Chondrocyte (in vitro differentiated cells): ENCODE data around the gene AP3B2. TPM values are rescaled to one million over a fixed set of nuclear protein-coding genes. Genes with fewer than 3 reads are reported as not detected.
"Not testable (repeated sequence)": the region's sequence is repeated elsewhere in the genome, so short reads cannot be mapped to it uniquely, and the experiment has no call there.

ENCODE experiments used
- DNase-seq: peaks from one replicate; pipeline ENCODE4 v3.0.0; 2021; ENCODE audit warnings: mixed read lengths, low spot score
- H3K27ac Mint-ChIP-seq: one replicate; pipeline ENCODE4 v1.8.0; 2021; ENCODE audit warnings: mild to moderate bottlenecking, moderate library complexity, mixed read lengths; ENCODE audit not compliant: unreplicated experiment
- H3K27me3 Mint-ChIP-seq: 2 replicates; pipeline ENCODE4 v1.8.0; 2021; ENCODE audit warnings: low read depth, mixed read lengths
- H3K36me3 Mint-ChIP-seq: 2 replicates; pipeline ENCODE4 v1.8.0; 2021; ENCODE audit warnings: low read depth, mixed read lengths
- H3K4me1 Mint-ChIP-seq: 2 replicates; pipeline ENCODE4 v1.8.0; 2021; ENCODE audit warnings: low read depth, mild to moderate bottlenecking, mixed read lengths
- H3K4me3 Mint-ChIP-seq: one replicate; pipeline ENCODE4 v1.8.0; 2021; ENCODE audit warnings: mild to moderate bottlenecking, moderate library complexity, mixed read lengths; ENCODE audit not compliant: unreplicated experiment
- H3K9me3 Mint-ChIP-seq: 2 replicates; pipeline ENCODE4 v1.8.0; 2021; ENCODE audit warnings: low read depth, mixed read lengths
- total RNA-seq: library from RNA; stranded (reverse); gene quantifications from 3 replicates; pipeline ENCODE4 v1.2.1, GENCODE V29; 2021
- TF ChIP-seq, protein P1 (sequence below): fragments of 200-600 bp; sonication (generic); IDR thresholded peaks from 2 replicates; pipeline ENCODE4 v1.5.0; 2021; ENCODE audit warnings: antibody characterized with exemption, mild to moderate bottlenecking, moderate library complexity

The AP3B2 gene
- total RNA-seq, 1 donor from 2014 or later = 0.80 TPM

DNA sequence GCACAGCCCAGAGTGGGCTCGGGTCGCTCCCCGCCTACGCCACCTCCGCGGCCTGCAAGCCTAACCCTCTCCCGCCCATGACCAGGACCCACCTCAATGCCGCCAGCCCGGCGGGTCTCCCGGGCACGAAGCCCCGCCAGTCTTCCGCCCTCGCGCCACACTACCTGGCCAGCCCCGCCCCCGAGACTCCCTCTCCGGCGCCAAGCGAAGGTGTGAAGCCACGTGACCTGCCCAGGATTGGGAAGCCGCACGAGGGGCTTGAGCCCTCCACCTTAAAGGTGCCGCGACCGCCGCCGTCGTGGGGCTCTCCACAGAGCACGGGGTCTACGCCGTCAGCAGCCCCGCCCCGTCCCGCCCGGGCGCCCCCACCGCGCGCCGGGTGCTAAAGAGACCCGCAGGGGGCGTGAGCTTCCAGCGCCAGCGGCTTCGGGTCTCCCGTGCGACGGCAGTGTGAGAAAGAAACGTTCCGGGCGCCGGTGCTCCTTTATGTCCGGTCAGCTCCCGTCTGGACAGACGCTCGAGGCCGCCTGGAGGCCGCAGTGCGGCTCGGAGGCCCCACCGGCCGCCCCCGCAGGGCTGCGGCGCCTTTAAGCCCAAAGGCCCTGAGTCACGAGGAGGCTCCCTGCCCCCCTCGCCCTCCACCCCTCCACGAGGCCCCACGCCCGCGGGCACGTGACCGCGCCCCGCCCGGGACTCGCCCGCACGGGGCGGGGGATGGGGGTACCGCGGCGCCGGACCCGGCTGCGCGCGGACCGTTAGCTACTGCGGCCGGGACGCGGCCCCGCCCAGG lies 62.4 kb downstream of the AP3B2 start, which contains the start of gene CPEB1:
Gene CPEB1, minus strand, starts transcription at position 319 of the 790 bp plus-strand sequence. CDS start 18,904 bp downstream, outside the sequence.
- H3K27me3 Mint-ChIP-seq = peaks cover 44% of the 10 kb centered on the region
- TF ChIP-seq, protein P1, sequence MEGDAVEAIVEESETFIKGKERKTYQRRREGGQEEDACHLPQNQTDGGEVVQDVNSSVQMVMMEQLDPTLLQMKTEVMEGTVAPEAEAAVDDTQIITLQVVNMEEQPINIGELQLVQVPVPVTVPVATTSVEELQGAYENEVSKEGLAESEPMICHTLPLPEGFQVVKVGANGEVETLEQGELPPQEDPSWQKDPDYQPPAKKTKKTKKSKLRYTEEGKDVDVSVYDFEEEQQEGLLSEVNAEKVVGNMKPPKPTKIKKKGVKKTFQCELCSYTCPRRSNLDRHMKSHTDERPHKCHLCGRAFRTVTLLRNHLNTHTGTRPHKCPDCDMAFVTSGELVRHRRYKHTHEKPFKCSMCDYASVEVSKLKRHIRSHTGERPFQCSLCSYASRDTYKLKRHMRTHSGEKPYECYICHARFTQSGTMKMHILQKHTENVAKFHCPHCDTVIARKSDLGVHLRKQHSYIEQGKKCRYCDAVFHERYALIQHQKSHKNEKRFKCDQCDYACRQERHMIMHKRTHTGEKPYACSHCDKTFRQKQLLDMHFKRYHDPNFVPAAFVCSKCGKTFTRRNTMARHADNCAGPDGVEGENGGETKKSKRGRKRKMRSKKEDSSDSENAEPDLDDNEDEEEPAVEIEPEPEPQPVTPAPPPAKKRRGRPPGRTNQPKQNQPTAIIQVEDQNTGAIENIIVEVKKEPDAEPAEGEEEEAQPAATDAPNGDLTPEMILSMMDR = peak; percentile 63

GRCh38 chr15:82646250-82647044 lies 63.2 kb downstream of the AP3B2 start:
- TF ChIP-seq, protein P1 = no peak
- peaks cover 9% of the 10 kb centered on the region for H3K4me1 Mint-ChIP-seq
- no peaks in the 10 kb centered on the region for H3K36me3 Mint-ChIP-seq
- H3K27me3 Mint-ChIP-seq = peaks cover 46% of the 10 kb centered on the region
- no peaks in the 10 kb centered on the region for H3K9me3 Mint-ChIP-seq
- no peak for DNase-seq
- H3K4me3 Mint-ChIP-seq = peak overlapping the region; percentile 51
- no peak overlapping the region for H3K27ac Mint-ChIP-seq

More for the DNA sequence above, 62.4 kb downstream of the AP3B2 start, which contains the start of gene CPEB1:
- Mint-ChIP-seq H3K9me3 (no peaks in the 10 kb centered on the region), H3K4me1 (peaks cover 9% of the 10 kb centered on the region), H3K4me3 (peak within 1 kb of the TSS; percentile 56), H3K27ac (no peak within 1 kb of the TSS), H3K36me3 (no peaks in the 10 kb centered on the region)
- DNase-seq = no peak

- peaks cover 54% of the 10 kb centered on the region for H3K27me3 Mint-ChIP-seq
- H3K4me3 Mint-ChIP-seq, H3K27ac Mint-ChIP-seq, H3K36me3 Mint-ChIP-seq, DNase-seq, H3K9me3 Mint-ChIP-seq, H3K4me1 Mint-ChIP-seq: not testable (repeated sequence)
Measured at GRCh38 chr15:82644967-82645852, 64.5 kb downstream of the AP3B2 start.

GRCh38 chr15:82643992-82644391 lies 65.7 kb downstream of the AP3B2 start:
- no peaks in the 10 kb centered on the region for H3K9me3 Mint-ChIP-seq
- no peak for DNase-seq
- no peak overlapping the region for H3K4me3 Mint-ChIP-seq
- H3K36me3 Mint-ChIP-seq = no peaks in the 10 kb centered on the region
- H3K27me3 Mint-ChIP-seq = peaks cover 65% of the 10 kb centered on the region
- peaks cover 9% of the 10 kb centered on the region for H3K4me1 Mint-ChIP-seq
- H3K27ac Mint-ChIP-seq = no peak overlapping the region
- TF ChIP-seq, protein P1 = no peak

DNA sequence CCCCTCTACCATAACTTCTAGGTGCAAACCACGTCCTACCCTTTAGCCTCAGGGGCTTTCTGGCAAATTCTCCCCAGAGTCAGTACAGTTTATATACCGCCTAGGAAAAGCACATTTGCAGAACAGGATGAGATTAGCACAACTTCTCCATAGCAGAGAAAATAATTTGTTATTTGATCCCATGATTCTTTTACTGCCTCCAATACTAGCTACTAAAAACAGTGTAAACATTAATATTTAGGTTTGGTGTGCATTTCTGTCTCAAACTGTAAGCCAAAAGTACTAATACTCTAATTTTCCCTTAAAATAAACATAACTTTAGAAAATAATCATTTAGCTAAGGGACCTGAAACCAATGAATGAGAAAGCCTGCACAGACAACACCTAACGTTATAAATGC lies 67.0 kb downstream of the AP3B2 start:
- H3K9me3 Mint-ChIP-seq = no peaks in the 10 kb centered on the region
- H3K27ac Mint-ChIP-seq = no peak overlapping the region
- peaks cover 3% of the 10 kb centered on the region for H3K4me1 Mint-ChIP-seq
- no peak for DNase-seq
- peaks cover 62% of the 10 kb centered on the region for H3K27me3 Mint-ChIP-seq
- H3K4me3 Mint-ChIP-seq = no peak overlapping the region
- TF ChIP-seq, protein P1 = no peak
- H3K36me3 Mint-ChIP-seq = no peaks in the 10 kb centered on the region
